ENCODE measurements around the gene LDB2.

Gene LDB2

DNA sequence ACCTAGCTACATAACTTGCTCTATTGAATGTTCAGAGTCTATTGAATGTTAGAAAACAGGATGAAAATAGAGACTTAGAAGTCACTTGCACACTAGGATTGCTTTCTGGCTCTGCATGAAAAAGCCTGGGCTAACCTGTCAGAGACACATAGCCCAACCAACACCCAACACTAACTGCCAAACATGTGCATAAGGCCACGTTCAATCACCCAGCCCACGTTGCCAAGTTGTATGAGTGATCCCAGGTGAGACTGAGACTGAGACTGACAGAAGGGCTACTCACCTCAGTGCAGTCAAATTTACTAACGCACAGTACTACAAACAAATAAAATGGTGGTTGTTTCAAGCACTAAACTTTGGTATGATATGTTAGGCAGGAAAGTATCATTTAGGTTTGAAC is 61.0 kb downstream of the LDB2 start:
- DNase-seq = no peak

DNA sequence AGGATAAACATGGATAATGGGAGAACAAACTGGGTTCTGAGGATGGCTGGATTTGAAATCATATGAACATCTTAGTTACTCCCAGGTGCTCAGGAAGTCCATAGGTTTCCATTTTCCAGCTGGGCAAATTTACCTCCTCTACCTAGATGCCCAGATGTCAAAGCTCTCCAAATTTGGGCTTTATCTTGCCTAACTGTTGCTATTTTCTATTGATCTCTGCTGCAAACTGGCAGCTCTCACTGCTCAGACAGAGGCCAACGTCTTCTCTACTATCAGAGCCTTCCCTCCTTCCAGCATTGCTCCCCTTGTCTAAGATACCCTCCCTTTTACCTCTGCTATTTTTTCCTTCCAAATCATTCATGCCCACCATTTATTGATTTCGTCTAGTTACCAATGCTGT is 62.1 kb downstream of the LDB2 start:
- DNase-seq = no peak

DNA sequence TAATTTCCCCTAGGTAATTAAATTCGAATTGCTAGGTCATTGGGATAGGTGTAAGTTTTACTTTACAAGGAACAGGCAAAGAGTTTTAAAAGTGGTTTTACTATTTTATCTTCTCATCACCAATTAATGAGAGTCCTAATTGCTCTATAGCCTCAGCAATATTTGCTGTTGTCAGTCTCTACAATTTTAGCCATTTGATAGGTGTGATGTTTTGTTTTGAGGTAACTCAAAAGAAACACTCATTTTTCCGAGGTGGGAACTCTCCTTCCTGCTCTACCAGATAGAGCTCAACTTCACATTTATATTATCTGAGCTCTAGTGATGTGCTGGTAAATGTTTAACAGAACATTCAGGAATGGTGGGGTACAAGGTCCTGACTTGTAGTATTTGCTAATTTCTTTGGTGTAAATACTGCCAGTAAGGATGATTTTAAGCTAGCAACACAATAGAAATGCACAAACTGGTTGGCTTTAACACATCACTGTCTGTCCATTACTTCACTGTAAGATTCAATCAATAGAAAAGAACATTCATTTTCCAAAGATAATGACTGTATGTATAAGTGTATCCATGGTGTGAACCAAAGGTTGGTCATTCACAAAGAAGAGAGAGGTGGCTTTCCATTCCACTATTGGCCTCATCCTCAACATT is 62.7 kb downstream of the LDB2 start:
- no peak for DNase-seq

DNA sequence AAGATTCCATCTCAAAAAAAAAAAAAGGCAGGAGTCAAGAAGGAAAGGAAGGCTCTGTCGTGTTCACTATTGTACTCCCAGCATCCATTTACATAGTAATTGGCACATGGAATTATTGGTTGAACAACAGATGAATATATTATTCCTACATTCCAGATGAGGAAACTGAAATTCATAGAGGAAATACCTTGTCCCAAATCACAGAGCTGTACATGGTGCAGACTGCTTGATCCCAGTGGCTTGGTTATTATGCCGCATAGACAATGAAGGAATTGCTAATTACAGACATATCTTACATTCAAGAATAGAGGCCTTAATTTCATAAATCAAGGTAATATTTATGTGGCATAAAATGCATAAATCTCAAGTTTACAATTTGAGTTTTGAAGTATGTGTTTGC is 63.6 kb downstream of the LDB2 start:
- no peak for DNase-seq

DNA sequence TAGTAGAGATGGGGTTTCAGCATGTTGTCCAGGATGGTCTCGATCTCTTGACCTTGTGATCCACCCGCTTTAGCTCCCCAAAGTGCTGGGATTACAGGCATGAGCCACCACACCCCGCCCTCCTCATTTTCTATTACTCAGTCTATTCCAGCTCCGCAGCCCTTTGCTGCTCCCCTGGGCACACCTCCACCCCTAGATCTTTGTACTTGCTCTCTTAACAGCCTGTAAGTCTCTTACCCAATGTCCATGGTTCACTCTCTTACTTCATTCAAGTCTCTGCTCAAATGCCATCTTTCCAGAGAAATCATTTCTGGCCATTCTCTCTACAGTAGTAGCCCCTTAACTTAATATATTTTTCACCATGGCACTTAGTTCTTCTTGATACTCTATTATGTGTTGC is 64.7 kb downstream of the LDB2 start:
- DNase-seq = no peak

DNA sequence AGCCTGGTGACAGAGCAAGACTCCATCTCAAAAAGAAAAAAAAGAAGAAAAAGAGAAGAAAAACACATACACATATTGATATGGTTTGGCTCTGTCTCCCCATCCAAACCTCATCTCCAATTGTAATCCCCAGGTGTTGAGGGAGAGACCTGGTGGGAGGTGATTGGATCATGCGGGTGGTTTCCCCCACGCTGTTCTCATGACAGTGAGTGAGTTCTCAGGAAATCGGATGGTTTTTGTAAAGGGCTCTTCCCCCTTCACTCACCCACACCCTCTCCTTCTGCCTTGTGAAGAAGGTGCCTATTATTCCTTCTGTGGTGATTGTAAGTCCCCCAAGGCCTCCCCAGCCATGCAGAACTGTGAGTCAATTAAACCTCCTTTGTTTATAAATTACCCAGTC is 68.4 kb downstream of the LDB2 start:
- DNase-seq = no peak

DNA sequence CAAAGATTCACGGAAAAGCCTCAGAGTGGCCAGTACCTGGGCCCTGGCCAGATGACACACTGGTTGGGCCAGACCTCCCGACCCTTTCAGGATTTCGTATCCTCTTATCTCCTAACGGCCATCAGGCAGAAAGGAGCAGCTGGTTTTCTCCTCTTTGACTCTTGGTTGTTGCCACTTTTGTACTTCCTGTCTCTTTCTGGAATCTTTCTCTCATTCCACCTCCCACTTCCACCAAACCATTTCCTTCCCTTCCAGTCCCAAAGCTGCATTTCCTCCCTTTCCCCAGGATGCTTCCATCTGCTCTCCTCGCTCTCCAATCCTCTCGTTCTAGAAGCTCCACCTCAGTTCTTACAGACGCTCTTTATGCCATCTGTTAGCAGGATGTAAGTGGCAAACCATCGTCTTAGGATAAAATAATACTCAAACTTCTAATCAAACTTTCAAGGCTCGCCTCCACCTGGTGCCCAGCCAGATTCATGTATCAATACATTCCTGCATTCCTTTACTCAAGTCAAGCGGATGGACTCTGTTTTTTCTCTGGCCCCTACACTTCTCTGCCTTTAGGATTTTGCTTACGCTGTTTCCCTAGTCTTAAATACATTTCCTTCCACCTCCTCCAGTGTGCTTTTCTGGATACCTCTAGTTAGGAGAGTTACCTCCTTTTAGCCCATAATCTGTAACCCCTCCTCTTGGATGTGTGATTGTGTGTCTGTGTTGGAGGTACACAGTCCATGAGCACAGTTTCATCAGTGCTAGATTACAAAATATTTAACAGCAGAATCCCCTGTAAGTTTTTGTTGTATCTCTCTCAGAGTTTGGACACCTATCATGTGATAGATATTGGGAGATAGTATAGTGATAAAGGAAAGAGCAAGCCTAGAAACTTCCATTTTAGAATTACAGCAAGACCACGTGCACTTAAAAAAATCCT is 70.4 kb downstream of the LDB2 start:
- DNase-seq = no peak

DNA sequence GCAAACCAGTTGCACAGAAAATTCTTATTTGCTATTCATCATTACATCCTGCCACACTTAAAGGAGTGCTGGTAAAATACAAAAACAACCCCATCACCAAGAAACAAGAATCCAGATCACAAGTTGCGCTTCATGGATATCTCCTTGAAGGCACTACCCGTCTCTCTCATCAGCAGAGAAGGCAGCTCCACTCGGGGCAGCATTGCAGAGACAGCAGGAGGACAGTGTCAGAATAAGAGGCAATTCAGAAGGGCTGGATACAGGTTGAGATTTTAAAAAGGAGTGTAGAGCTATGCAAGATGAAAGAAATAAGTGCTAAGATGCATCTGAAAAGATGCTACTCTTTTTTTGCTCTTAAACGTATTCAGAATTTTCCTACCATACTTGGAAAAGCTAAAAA is 71.4 kb downstream of the LDB2 start:
- DNase-seq = no peak

DNA sequence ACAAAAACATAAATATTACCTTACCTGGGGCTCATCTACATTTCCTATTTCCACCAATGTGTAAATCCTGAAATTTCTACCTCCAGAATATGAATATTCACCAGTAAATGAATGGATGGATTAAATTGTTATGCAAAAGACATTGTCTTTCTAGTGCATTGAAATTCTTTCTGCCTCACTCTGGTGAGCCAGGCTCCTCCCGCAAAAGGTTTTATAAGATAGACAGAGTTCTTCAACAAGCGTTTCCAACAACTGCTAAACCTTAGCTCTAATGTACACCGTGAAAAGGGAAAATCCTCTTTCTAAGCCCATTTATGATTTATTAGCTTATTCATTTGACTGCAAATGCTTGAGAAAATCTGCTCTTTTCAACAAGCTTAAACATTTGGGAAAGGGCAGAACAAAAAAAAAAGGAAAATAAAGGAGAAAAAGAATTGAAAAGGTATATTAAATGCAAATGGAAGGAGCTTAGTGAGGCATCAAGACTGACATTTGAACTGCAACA is 72.0 kb downstream of the LDB2 start:
- no peak for DNase-seq

DNA sequence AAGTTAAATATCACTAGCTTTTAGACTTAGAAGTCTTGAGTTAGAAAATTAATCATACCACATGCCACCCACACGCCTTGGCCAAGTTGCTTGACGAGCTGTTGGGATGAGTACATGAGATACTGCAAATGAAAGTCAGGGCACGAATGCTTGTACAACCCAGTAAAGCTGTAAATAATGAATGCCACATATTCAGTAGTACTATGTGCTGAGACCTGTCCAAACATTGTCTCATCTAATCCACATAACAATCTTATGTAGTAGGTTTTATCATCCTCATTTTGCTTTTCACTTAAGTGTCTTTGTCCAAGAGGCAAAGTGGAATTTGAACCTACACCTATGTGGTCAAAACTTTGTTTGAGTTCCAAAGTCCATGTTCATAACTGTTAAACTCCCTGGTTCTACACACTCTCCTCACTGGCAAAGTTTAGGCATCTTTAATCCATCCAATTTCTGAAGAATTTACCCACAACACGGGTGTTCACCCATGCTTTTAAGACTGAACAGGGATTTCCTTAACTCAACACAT is 74.1 kb downstream of the LDB2 start:
- no peak for DNase-seq

DNA sequence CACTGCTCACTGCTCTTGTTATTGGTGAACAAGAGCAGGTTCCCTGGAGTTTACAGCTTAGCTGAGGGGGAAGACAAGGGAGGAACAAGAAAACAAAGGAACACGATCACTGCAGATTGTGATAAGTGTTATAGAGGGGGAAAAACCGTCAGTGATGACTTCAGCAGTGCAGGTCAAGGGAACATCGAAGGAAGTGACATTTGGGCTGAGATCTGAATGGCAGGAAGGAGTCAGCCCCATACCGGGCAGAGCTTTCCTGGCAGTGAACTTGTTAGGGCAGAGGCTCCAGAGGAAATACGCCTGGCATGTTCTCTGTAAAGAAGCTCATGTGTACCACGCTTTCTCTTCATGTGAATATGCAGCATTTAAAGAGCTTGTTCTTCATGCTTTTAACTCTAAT is 78.1 kb downstream of the LDB2 start:
- no peak for DNase-seq

DNA sequence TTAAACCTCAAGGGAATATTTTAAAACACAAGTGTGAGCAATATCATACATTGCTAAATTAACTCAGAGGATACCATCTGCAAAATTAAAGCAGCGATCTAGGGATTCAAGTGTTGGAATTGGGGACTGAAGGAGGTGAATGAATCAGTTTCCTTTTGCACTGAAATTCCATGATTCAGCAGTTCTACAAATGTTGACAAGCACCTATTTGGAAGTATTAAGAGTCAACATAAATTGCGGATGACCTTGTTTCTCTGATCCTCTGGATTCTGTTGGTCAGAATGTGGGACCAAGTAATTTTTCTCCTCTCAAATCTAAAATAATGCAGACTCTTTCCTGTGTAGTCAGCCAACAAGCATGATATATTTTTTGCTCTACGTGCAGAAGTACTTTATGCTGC is 78.8 kb downstream of the LDB2 start:
- DNase-seq = no peak

DNA sequence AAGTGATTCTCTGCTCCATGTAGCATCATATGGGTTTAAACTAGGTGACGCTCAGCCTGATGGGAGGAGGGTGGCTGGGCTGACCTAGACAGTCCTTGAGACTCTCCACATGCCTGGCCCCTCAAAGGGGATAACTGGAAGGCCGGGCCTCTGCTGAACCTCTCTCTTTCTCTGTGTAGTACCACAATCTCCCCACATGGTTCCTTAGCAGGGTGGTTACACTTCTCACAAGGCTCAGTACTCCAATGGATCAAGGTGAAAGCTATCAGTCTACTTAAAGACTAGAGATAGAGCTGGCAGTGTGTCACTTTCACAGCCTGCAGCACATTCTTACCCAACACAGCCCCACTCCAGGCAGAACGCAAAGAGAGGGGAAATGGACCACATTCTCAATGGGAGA is 80.4 kb downstream of the LDB2 start:
- DNase-seq = no peak

DNA sequence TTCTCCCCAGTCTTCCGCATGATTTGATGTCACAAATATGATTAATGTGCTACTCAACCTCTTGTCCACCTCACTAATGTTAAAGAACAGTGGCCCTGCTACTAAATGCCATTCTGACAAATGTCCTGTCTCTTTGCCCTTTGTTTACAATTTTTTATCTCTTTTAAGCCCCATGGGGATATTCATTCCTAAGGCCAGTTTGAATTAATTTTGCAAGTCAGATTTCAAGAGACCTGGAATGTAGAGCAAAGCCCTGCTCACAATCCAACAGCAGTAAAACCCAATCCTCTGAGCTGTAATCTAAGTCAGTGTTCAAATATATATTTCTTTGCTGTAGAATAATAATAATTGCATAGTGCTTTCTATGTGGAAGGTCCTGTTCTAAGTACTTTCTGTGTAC is 81.2 kb downstream of the LDB2 start:
- DNase-seq = no peak

DNA sequence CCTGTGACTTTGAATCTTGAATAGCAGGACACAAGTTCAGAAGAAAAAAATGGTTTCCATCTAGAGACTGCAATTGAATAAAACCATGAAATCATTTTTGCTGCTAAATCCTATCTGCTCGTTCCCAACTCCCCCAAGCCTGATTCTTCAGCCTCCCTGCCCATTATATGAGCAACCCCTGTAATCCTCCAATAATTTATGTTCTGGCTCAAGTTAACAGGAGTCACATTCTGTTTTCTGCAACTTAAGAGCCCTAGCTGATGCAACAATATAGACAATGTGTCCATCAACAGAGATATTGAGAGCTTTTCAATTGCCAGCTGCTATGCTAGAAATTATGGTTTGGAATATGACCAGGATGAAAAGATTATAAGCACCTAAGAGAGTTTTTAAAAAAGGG is 84.1 kb downstream of the LDB2 start:
- DNase-seq = no peak

DNA sequence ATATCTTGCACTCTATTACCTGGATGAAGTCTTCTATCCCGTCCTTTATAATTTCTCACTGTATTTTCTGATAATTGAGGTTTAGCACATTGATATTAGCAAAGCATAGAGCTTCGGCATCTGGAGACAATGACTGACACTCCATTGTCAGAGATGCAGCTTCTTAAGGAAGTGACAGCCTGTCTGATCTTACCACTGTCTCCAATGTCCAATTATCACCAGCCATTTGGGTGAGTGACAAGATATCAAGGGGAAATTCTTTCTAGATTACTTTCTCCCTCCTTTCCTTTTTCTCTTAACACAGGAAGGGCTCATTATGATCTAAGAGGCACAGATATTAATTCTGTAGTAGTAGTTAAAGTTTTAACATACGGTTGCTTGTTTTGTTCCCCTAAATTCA is 86.4 kb downstream of the LDB2 start:
- peak; percentile 27 for DNase-seq

DNA sequence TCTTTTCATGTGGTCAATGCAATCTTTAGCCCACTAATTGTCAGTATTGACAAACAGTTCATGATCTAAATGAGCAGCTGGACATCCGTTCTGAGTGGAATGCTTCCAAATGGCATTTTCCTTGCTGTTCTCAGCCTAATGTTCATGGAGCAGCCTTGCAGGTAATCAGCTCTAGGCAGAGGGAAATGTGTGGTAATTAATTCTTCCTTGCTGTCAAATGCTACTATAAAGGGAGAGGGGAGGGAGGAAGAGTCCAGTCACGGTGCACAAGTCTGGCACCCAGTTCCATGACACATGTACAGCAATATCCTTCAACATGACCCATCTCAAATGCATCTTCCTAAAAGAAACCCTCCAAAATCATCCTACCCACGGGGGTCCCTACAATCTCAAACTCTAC is 88.5 kb downstream of the LDB2 start:
- no peak for DNase-seq

DNA sequence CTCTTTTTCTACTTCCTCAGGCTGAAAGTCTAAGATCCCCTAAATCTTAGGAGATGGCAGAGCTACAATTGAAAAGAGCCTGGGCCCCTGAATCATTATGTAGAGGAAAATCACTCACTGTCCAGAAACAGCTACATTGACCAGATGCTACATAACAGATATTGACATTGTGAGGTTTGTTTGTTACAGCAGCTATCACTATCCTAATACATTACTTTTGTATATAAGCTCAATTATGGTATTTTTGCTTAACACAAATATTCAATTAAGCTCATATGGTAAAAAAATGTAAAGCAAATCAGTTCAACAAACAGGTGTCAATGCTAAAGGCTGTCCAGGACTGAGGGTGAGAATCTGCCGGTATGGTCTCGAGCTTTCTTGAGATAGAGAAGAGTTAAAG is 89.4 kb downstream of the LDB2 start:
- no peak for DNase-seq

DNA sequence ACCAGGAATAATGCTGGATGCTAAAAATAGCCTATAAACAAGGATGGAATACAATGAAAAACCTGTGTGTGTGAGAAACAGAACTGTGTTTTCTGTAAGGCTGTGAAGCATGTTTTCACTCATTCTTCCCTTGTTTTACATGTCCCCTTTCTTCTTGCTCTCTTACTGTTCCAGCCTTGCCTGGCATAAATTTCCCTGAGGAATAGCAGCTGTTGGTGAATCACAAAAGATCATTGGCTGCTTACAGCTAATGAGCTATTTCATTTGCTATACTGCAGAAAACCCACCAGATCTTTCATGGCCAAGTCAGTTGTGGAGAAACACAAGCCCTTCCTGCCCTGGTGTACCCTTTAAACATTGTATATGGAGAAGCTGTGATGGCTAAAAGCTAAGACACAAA is 91.1 kb downstream of the LDB2 start:
- no peak for DNase-seq

DNA sequence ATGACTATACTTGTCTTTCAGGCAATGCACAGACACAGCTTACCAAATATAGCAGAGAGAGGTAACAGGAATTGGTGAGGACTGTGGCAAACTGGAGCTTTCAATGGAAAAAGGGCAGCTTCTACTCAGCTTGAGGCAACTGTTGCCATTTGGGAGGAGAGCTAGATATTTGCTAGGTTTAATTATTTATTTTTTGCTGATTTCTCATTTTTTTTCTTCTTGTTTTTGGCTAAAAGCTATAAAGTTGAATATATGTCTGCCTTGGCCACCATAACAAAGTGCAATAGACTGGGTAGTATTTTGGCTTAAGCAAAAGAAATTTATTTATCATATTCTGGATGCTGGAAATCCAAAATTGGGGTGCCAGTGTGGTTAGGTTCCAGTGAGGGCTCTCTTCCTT is 93.9 kb downstream of the LDB2 start:
- DNase-seq = no peak

DNA sequence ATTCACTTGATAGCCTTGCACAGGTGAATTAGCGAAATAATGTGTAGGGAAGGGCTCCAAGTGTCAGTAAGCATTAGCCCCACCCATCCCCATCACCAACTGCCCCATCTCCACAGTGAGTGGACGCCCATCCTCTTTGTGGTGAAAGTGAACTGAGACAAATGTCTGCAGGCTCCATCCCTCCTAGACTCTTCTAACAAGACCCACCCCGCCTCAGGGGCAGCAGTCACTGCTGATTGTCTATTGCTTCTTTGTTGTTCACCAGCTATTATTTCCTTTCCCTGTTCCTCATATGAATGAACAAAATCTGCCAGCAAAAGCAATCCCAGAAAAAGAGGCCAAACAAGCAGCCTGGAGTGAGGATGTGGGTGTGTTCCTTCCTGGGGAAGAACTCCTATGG is 96.4 kb downstream of the LDB2 start:
- DNase-seq = no peak

DNA sequence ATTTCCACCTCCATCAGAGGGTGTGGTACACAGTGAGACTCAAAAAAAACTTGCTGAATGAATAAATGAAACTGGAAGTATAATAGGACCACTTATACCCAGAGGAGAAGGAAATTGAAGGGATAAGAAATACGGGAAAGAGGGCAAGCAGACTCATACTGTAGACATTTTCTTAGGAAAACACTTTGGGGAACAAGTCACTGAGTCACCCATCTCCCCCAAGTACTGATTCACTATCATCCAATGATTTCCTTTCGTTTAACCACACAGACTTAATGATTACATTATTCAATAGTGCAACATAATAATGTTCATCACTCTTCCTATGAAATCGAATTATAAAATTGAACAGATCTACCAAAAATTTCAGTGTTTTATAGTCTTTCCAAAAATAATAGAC is 97.1 kb downstream of the LDB2 start:
- no peak for DNase-seq

DNA sequence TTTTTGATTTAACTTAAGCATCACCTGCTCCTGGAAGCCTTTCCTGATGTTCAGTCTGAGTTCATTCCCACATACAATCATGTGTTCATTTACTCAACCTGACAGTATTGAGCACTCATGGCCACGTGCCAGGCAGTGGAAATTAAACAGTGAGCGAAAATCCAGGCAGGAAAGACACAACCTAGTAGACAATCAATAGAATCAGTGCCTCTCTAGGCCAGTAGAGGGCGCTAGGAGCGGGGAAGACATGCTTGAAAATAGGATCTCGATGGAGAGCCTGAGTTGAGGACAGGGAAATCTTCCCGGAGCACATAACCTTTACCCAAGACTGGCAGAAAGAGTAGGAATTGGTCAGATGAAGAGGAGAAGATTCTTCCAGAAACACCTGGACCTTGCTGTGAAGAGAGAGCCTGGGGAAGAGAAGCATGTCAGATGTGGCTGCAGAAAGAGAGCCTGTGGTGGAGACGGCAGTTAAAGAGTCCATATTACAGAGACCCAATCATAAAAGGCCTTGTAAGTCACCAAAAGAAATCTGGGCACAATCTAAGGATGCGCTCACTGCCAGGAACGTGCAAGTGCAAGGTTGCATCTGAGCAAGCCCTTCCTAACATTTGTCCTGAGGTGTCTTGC is 103.5 kb downstream of the LDB2 start:
- DNase-seq = peak; percentile 68

DNA sequence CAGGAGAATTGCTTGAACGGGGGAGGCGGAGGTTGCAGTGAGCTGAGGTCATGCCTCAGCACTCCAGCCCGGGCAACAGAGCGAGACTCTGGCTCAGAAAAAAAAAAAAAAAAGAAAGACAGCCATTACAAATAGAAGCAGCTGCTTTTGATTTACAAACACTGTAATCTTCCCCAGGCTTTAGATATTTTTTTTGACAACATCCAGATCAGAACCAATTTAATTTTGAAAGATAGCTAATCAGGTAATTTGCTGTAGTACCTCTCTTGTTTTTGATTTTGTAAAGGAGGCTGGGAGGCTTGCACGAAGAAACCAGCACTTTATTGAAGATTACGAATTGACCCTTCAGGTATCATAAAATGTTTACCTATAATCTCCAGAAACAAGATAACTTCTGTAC is 107.0 kb downstream of the LDB2 start:
- DNase-seq = no peak

Data from fibroblast of skin of right biceps (primary cell).